Astrocyte (in vitro differentiated cells and primary cell): ENCODE measurements around the gene FBXW5. TPM values are rescaled to one million over a fixed set of nuclear protein-coding genes. Genes with fewer than 3 reads are reported as not detected.

ENCODE experiments used
- DNase-seq: peaks from one replicate; pipeline ENCODE4 v3.0.0-alpha.2; 2010; ENCODE audit warnings: low read depth
- FAIRE-seq: peaks from 2 replicates; lab custom pipeline; 2011; peaks lifted over from hg19 to GRCh38; lab: Jason Lieb, UNC
- H2AFZ ChIP-seq: 2 replicates; pipeline ENCODE4 v1.6.0; 2012; ENCODE audit warnings: low read depth, low read length, inconsistent platforms
- H3K27ac ChIP-seq: 2 replicates; pipeline ENCODE4 v1.5.1; 2011; ENCODE audit warnings: low read depth, low read length, inconsistent platforms
- H3K27me3 ChIP-seq: 2 replicates; pipeline ENCODE4 v1.6.0; 2011; ENCODE audit warnings: low read length, inconsistent platforms; ENCODE audit not compliant: insufficient read depth
- H3K36me3 ChIP-seq: 2 replicates; pipeline ENCODE4 v1.5.1; 2011; ENCODE audit warnings: low read length, inconsistent platforms; ENCODE audit not compliant: insufficient read depth
- H3K4me1 ChIP-seq: 2 replicates; pipeline ENCODE4 v1.5.1; 2011; ENCODE audit warnings: low read length, inconsistent platforms; ENCODE audit not compliant: insufficient read depth
- H3K4me2 ChIP-seq: 2 replicates; pipeline ENCODE4 v1.6.0; 2012; ENCODE audit warnings: low read length, inconsistent platforms
- H3K4me3 ChIP-seq: 2 replicates; pipeline ENCODE4 v1.5.1; 2011; ENCODE audit warnings: low read depth, mild to moderate bottlenecking, low read length, inconsistent platforms; ENCODE audit not compliant: insufficient read depth
- H3K79me2 ChIP-seq: 2 replicates; pipeline ENCODE4 v1.6.0; 2012; ENCODE audit warnings: mild to moderate bottlenecking, low read length, inconsistent platforms; ENCODE audit not compliant: insufficient read depth
- H3K9ac ChIP-seq: 2 replicates; pipeline ENCODE4 v1.6.0; 2012; ENCODE audit warnings: mild to moderate bottlenecking, low read length, inconsistent platforms
- H3K9me3 ChIP-seq: 2 replicates; pipeline ENCODE4 v1.5.1; 2012; ENCODE audit warnings: low read depth, mild to moderate bottlenecking, low read length, inconsistent platforms; ENCODE audit not compliant: insufficient read depth
- H4K20me1 ChIP-seq: 2 replicates; pipeline ENCODE4 v1.6.0; 2012; ENCODE audit warnings: low read length, inconsistent platforms; ENCODE audit not compliant: insufficient read depth
- H3K27ac Mint-ChIP-seq: one replicate; pipeline ENCODE4 v1.8.0; 2021; ENCODE audit warnings: mild to moderate bottlenecking, mixed read lengths; ENCODE audit not compliant: unreplicated experiment
- H3K27me3 Mint-ChIP-seq: one replicate; pipeline ENCODE4 v1.8.0; 2021; ENCODE audit warnings: low read depth, mixed read lengths; ENCODE audit not compliant: unreplicated experiment
- H3K36me3 Mint-ChIP-seq: one replicate; pipeline ENCODE4 v1.8.0; 2021; ENCODE audit warnings: low read depth, mixed read lengths; ENCODE audit not compliant: unreplicated experiment
- H3K4me1 Mint-ChIP-seq: one replicate; pipeline ENCODE4 v1.8.0; 2021; ENCODE audit warnings: low read depth, mixed read lengths; ENCODE audit not compliant: unreplicated experiment
- H3K4me3 Mint-ChIP-seq: one replicate; pipeline ENCODE4 v1.8.0; 2021; ENCODE audit warnings: mild to moderate bottlenecking, moderate library complexity, mixed read lengths; ENCODE audit not compliant: unreplicated experiment
- H3K9me3 Mint-ChIP-seq: one replicate; pipeline ENCODE4 v1.8.0; 2021; ENCODE audit warnings: mild to moderate bottlenecking, mixed read lengths; ENCODE audit not compliant: unreplicated experiment
- CTCF ChIP-seq: IDR thresholded peaks from 2 replicates; pipeline ENCODE4 v1.5.1; 2011; ENCODE audit warnings: low read depth, mild to moderate bottlenecking, inconsistent platforms, low read length, moderate library complexity; ENCODE audit not compliant: insufficient read depth
- EZH2 ChIP-seq: IDR thresholded peaks from 2 replicates; pipeline ENCODE4 v1.6.1; 2012; ENCODE audit warnings: mild to moderate bottlenecking, low read length, inconsistent platforms; ENCODE audit not compliant: insufficient read depth
- total RNA-seq: library from RNA; stranded (reverse); gene quantifications from 2 replicates; pipeline ENCODE4 v1.2.1, GENCODE V29; 2021

Gene FBXW5
- total RNA-seq, 1 donor from 2014 or later, result 70.4 TPM

GRCh38 chr9:136899196-136899595, 45.3 kb downstream of the FBXW5 start:
- H3K4me1 Mint-ChIP-seq, result peaks cover 17% of the 10 kb centered on the region
- H3K27me3 ChIP-seq, result no peaks in the 10 kb centered on the region
- H3K9me3 ChIP-seq, result no peaks in the 10 kb centered on the region
- H3K27ac Mint-ChIP-seq, result no peak overlapping the region
- no peak overlapping the region for H2AFZ ChIP-seq
- H3K4me1 ChIP-seq, result peaks cover 17% of the 10 kb centered on the region
- FAIRE-seq, result no peak
- H3K4me3 Mint-ChIP-seq, result no peak overlapping the region
- peaks cover 2% of the 10 kb centered on the region for H3K9me3 Mint-ChIP-seq
- no peak overlapping the region for H3K4me2 ChIP-seq
- no peak overlapping the region for H3K9ac ChIP-seq
- H3K27me3 Mint-ChIP-seq, result no peaks in the 10 kb centered on the region
- peaks cover 36% of the 10 kb centered on the region for H3K79me2 ChIP-seq
- H3K27ac ChIP-seq, result no peak overlapping the region
- TF ChIP-seq CTCF (no peak), EZH2 (no peak)
- H3K4me3 ChIP-seq, result no peak overlapping the region
- peaks cover 8% of the 10 kb centered on the region for H3K36me3 Mint-ChIP-seq
- DNase-seq, result no peak
- H4K20me1 ChIP-seq, result peaks cover 40% of the 10 kb centered on the region
- H3K36me3 ChIP-seq, result peaks cover 4% of the 10 kb centered on the region

- H3K4me2 ChIP-seq, result no peak overlapping the region
- H3K9me3 ChIP-seq, result no peaks in the 10 kb centered on the region
- FAIRE-seq, result no peak
- no peak for TF ChIP-seq EZH2
- TF ChIP-seq CTCF, result no peak
- H3K27me3 Mint-ChIP-seq, result no peaks in the 10 kb centered on the region
- no peaks in the 10 kb centered on the region for H3K27me3 ChIP-seq
- peaks cover 10% of the 10 kb centered on the region for H3K36me3 Mint-ChIP-seq
- peaks cover 38% of the 10 kb centered on the region for H3K79me2 ChIP-seq
- H3K9me3 Mint-ChIP-seq, result peaks cover 2% of the 10 kb centered on the region
- H3K4me1 ChIP-seq, result peaks cover 17% of the 10 kb centered on the region
- H3K4me1 Mint-ChIP-seq, result peaks cover 17% of the 10 kb centered on the region
- H3K27ac ChIP-seq, result no peak overlapping the region
- H4K20me1 ChIP-seq, result peaks cover 41% of the 10 kb centered on the region
- peaks cover 4% of the 10 kb centered on the region for H3K36me3 ChIP-seq
- H3K27ac Mint-ChIP-seq, result no peak overlapping the region
- H2AFZ ChIP-seq, result no peak overlapping the region
- H3K9ac ChIP-seq, result no peak overlapping the region
- DNase-seq, result no peak
- H3K4me3 Mint-ChIP-seq, result no peak overlapping the region
- no peak overlapping the region for H3K4me3 ChIP-seq
Observed at GRCh38 chr9:136898483-136899100, 45.9 kb downstream of the FBXW5 start.

- Histone ChIP-seq H3K79me2 (peaks cover 55% of the 10 kb centered on the region), H2AFZ (no peak overlapping the region), H3K27ac (no peak overlapping the region), H3K9me3 (no peaks in the 10 kb centered on the region), H3K4me1 (peaks cover 3% of the 10 kb centered on the region), H3K4me2 (no peak overlapping the region), H3K4me3 (no peak overlapping the region), H3K36me3 (peaks cover 4% of the 10 kb centered on the region), H4K20me1 (peaks cover 37% of the 10 kb centered on the region), H3K27me3 (no peaks in the 10 kb centered on the region), H3K9ac (no peak overlapping the region)
- Mint-ChIP-seq H3K27me3 (no peaks in the 10 kb centered on the region), H3K4me3 (no peak overlapping the region), H3K27ac (no peak overlapping the region), H3K4me1 (peaks cover under 1% of the 10 kb centered on the region), H3K9me3 (peaks cover 2% of the 10 kb centered on the region), H3K36me3 (peaks cover 9% of the 10 kb centered on the region)
- TF ChIP-seq CTCF (no peak), EZH2 (no peak)
- DNase-seq (no peak), FAIRE-seq (no peak)
Observed at GRCh38 chr9:136896027-136896426, 48.5 kb downstream of the FBXW5 start.
